Measurements from ENCODE around the gene LLPH. TPM values are rescaled to one million over a fixed set of nuclear protein-coding genes. Genes with fewer than 3 reads are reported as not detected.

The LLPH gene
- polyA plus RNA-seq, 1 donor (not counting 4 experiments of a cell fraction or from before 2014, with no cell fraction given): 36.6 TPM

DNA sequence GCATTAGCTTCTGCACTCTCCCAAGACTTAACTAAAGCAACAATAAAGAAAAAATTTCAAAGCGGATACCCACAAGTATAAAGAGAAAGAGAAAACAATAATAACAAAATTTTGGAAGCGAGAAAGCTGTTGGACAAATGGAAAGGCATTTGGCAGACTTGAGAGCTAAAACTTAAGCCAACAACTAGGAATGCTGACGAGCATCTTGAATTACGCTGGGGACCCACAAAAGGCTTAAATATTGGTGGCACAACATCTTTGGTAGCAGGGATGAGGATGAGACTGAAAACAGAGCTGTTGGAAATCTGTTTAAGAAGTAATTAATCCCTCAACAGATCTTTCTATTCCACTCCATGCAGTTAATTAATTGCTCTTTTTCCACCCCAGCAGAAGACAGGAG lies 49.8 kb downstream of the LLPH start:
- dilution Hi-C loops (cut with MboI; ENCODE audit: extremely low pct_ligation_motif_present, low sequenced_read_pairs): no loop called here
- Histone ChIP-seq H3K27ac (ENCODE audit: control insufficient read depth, insufficient read depth, low read length) (no peak overlapping the region), H3K36me3 (ENCODE audit: control insufficient read depth in 2 of 2, extremely low read depth in 1 of 2, insufficient read depth in 2 of 2, low read length in 2 of 2) (no peaks in the 10 kb centered on the region), H3K79me2 (ENCODE audit: control insufficient read depth, insufficient read depth, low read length) (no peaks in the 10 kb centered on the region), H2AFZ (ENCODE audit: control insufficient read depth, low read length) (no peak overlapping the region), H3K4me1 (ENCODE audit: control insufficient read depth, extremely low read depth, insufficient read depth, low read length) (no peaks in the 10 kb centered on the region), H3K9ac (ENCODE audit: control insufficient read depth, extremely low read depth, insufficient read depth, low read length) (no peak overlapping the region), H3K27me3 (ENCODE audit: control insufficient read depth, extremely low read depth, insufficient read depth, low read length) (no peaks in the 10 kb centered on the region), H3K9me3 (ENCODE audit: control insufficient read depth, low read depth, low read length) (no peaks in the 10 kb centered on the region), H3K4me3 (ENCODE audit: control insufficient read depth in 2 of 3, extremely low read depth in 1 of 3, insufficient read depth in 2 of 3, low read depth in 1 of 3, low read length in 3 of 3) (no peak overlapping the region), H4K20me1 (ENCODE audit: control insufficient read depth, extremely low read depth, insufficient read depth, low read length) (no peaks in the 10 kb centered on the region), H3K9me1 (ENCODE audit: control insufficient read depth, extremely low read depth, insufficient read depth, low read length) (no peaks in the 10 kb centered on the region), H3K4me2 (ENCODE audit: control insufficient read depth, extremely low read depth, insufficient read depth, low read depth, low read length) (no peak overlapping the region)
- TF ChIP-seq EZH2 (IDR thresholded peaks at IDR 0.05; ENCODE audit: low read length): no peak
- TF ChIP-seq, protein P1, sequence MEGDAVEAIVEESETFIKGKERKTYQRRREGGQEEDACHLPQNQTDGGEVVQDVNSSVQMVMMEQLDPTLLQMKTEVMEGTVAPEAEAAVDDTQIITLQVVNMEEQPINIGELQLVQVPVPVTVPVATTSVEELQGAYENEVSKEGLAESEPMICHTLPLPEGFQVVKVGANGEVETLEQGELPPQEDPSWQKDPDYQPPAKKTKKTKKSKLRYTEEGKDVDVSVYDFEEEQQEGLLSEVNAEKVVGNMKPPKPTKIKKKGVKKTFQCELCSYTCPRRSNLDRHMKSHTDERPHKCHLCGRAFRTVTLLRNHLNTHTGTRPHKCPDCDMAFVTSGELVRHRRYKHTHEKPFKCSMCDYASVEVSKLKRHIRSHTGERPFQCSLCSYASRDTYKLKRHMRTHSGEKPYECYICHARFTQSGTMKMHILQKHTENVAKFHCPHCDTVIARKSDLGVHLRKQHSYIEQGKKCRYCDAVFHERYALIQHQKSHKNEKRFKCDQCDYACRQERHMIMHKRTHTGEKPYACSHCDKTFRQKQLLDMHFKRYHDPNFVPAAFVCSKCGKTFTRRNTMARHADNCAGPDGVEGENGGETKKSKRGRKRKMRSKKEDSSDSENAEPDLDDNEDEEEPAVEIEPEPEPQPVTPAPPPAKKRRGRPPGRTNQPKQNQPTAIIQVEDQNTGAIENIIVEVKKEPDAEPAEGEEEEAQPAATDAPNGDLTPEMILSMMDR (optimal IDR thresholded peaks at IDR 0.05 in 1 of 3, IDR thresholded peaks at IDR 0.05 in 1 of 3, conservative IDR thresholded peaks at IDR 0.05 in 1 of 3; ENCODE audit: extremely low read depth in 1 of 3, insufficient read depth in 2 of 3, low read length in 3 of 3): no peak
- FAIRE-seq (no peak), DNase-seq (ENCODE audit: low read depth, low spot score) (no peak)

DNA sequence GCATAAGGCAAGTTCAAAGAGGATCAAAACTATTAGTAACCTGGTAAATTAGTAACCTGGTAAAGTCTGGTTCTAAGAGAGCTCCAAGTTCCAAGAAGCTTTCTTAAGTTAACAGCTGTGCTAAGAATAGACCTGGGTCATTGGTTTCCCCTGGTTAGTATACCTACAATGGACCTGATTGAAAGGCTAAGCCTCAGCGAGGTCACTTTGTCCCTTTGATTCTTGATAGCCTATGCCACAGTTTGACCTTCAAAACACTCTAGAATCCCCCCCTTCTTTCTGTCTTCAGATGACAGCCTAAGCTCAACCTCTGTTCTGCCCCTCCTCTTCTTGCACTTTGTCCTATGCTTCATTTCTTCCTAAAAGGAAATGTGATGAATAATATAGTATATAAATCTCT lies 53.0 kb downstream of the LLPH start:
- dilution Hi-C loops (cut with MboI; ENCODE audit: extremely low pct_ligation_motif_present, low sequenced_read_pairs): no loop called here
- Histone ChIP-seq H3K27ac (ENCODE audit: control insufficient read depth, insufficient read depth, low read length) (no peak overlapping the region), H3K36me3 (ENCODE audit: control insufficient read depth in 2 of 2, extremely low read depth in 1 of 2, insufficient read depth in 2 of 2, low read length in 2 of 2) (no peaks in the 10 kb centered on the region), H3K9me1 (ENCODE audit: control insufficient read depth, extremely low read depth, insufficient read depth, low read length) (no peaks in the 10 kb centered on the region), H3K4me2 (ENCODE audit: control insufficient read depth, extremely low read depth, insufficient read depth, low read depth, low read length) (no peak overlapping the region), H3K9me3 (ENCODE audit: control insufficient read depth, low read depth, low read length) (no peaks in the 10 kb centered on the region), H3K27me3 (ENCODE audit: control insufficient read depth, extremely low read depth, insufficient read depth, low read length) (no peaks in the 10 kb centered on the region), H2AFZ (ENCODE audit: control insufficient read depth, low read length) (no peak overlapping the region), H3K79me2 (ENCODE audit: control insufficient read depth, insufficient read depth, low read length) (no peaks in the 10 kb centered on the region), H3K4me1 (ENCODE audit: control insufficient read depth, extremely low read depth, insufficient read depth, low read length) (no peaks in the 10 kb centered on the region), H3K4me3 (ENCODE audit: control insufficient read depth in 2 of 3, extremely low read depth in 1 of 3, insufficient read depth in 2 of 3, low read depth in 1 of 3, low read length in 3 of 3) (no peak overlapping the region), H3K9ac (ENCODE audit: control insufficient read depth, extremely low read depth, insufficient read depth, low read length) (no peak overlapping the region), H4K20me1 (ENCODE audit: control insufficient read depth, extremely low read depth, insufficient read depth, low read length) (no peaks in the 10 kb centered on the region)
- no peak for TF ChIP-seq EZH2 (IDR thresholded peaks at IDR 0.05; ENCODE audit: low read length)
- TF ChIP-seq, protein P1 (optimal IDR thresholded peaks at IDR 0.05 in 1 of 3, IDR thresholded peaks at IDR 0.05 in 1 of 3, conservative IDR thresholded peaks at IDR 0.05 in 1 of 3; ENCODE audit: extremely low read depth in 1 of 3, insufficient read depth in 2 of 3, low read length in 3 of 3): no peak
- FAIRE-seq (no peak), DNase-seq (ENCODE audit: low read depth, low spot score) (no peak)
